HCT116 (cell line): ENCODE measurements around the gene MAP3K9. TPM values are rescaled to one million over a fixed set of nuclear protein-coding genes. Genes with fewer than 3 reads are reported as not detected.

Experiments
- ATAC-seq: fragments of 200-7000 bp; cut with Tn5 transposase; 2 replicates; pipeline ENCODE4 v1.9.1; 2020; ENCODE audit warnings: mild to moderate bottlenecking, moderate library complexity
- BruUV-seq: library from RNA; stranded (reverse); fragments of 400-500 nt; replicated peaks from 2 replicates; lab custom pipeline; 2021; lab: Mats Ljungman, UMichigan
- CTCF ChIA-PET: fragments of 300-600 bp; sonication (Branson Sonifier 250); formaldehyde crosslinking; loops from one replicate; lab custom pipeline; 2021; ENCODE audit warnings: antibody characterized with exemption; lab: Charles Lee
- POLR2A ChIA-PET: fragments of 300-600, 350-600 bp; sonication (Branson Sonifier 250); formaldehyde crosslinking; loops from one replicate; lab custom pipeline; 2021; ENCODE audit warnings: antibody characterized with exemption; lab: Charles Lee
- RAD21 ChIA-PET, 2 experiments: fragments of 300-600 bp; sonication (Branson Sonifier 250); formaldehyde crosslinking; loops; one replicate each; lab custom pipeline; 2023; ENCODE audit warnings: low total read pairs in 2 of 2; ENCODE audit not compliant: uncharacterized antibody in 2 of 2, unreplicated experiment in 2 of 2, low non-redundant PET in 1 of 2; lab: Charles Lee
- DNase-seq: peaks from one replicate; pipeline ENCODE4 v3.0.0-alpha.2; 2010; ENCODE audit warnings: low read depth, low spot score
- H2AFZ ChIP-seq: fragments of 200-600 bp; shearing (Covaris generic), sonication (generic); 2 replicates; pipeline ENCODE4 v1.6.1; 2017; ENCODE audit warnings: low read depth, mixed run types, mixed read lengths, antibody characterized with exemption, low read length; ENCODE audit not compliant: poor library complexity, severe bottlenecking
- H3K27ac ChIP-seq: 2 replicates; pipeline ENCODE4 v1.5.1; 2012; ENCODE audit warnings: low read depth, low read length
- H3K27me3 ChIP-seq: fragments of 200-600 bp; sonication (generic); 2 replicates; pipeline ENCODE4 v1.6.1; 2016; ENCODE audit warnings: mixed run types, low read length, mixed read lengths; ENCODE audit not compliant: insufficient read depth
- H3K36me3 ChIP-seq, 2 experiments: fragments of 200-500 bp in 1 of 2; fragments of 200-600 bp in 1 of 2; sonication (Bioruptor generic) in 1 of 2; sonication (generic) in 1 of 2; 2 replicates each; pipeline versions ENCODE4 v1.5.1 to v1.6.1; 2014 to 2016; ENCODE audit warnings: low read length in 2 of 2, inconsistent platforms in 1 of 2, mixed read lengths in 1 of 2, mixed run types in 1 of 2; ENCODE audit not compliant: insufficient read depth in 2 of 2, control insufficient read depth in 1 of 2
- H3K4me1 ChIP-seq, 2 experiments: fragments of 200-600 bp in 1 of 2; sonication (generic) in 1 of 2; 2 replicates each; pipeline versions ENCODE4 v1.5.1 to v1.6.1; 2012 to 2017; ENCODE audit warnings: low read length in 2 of 2, inconsistent platforms in 1 of 2, mild to moderate bottlenecking in 1 of 2, mixed read lengths in 1 of 2, mixed run types in 1 of 2, moderate library complexity in 1 of 2; ENCODE audit not compliant: insufficient read depth in 2 of 2, control insufficient read depth in 1 of 2
- H3K4me2 ChIP-seq: fragments of 200-600 bp; sonication (generic); 2 replicates; pipeline ENCODE4 v1.6.1; 2017; ENCODE audit warnings: mixed run types, low read length, mixed read lengths
- H3K4me3 ChIP-seq, 2 experiments: fragments of 200-600 bp in 1 of 2; sonication (generic) in 1 of 2; replicated peaks in 1 of 2; 2 replicates each; pipeline ENCODE4 v1.5.1; 2011 to 2016; ENCODE audit warnings: low read length in 2 of 2, control low read depth in 1 of 2, low read depth in 1 of 2, mild to moderate bottlenecking in 1 of 2, mixed read lengths in 1 of 2, mixed run types in 1 of 2
- H3K79me2 ChIP-seq: fragments of 200-600 bp; sonication (generic); 2 replicates; pipeline ENCODE4 v1.6.1; 2017; ENCODE audit warnings: mild to moderate bottlenecking, mixed run types, low read length, moderate library complexity, mixed read lengths; ENCODE audit not compliant: insufficient read depth
- H3K9ac ChIP-seq: fragments of 200-600 bp; sonication (generic); 2 replicates; pipeline ENCODE4 v1.6.1; 2016; ENCODE audit warnings: low read length, mixed read lengths
- H3K9me2 ChIP-seq: fragments of 200-600 bp; sonication (generic), shearing (Covaris generic); 2 replicates; pipeline ENCODE4 v1.6.1; 2017; ENCODE audit warnings: mixed run types, mild to moderate bottlenecking, moderate library complexity; ENCODE audit not compliant: insufficient read depth
- H3K9me3 ChIP-seq, 2 experiments: fragments of 200-500 bp in 1 of 2; fragments of 200-600 bp in 1 of 2; sonication (Bioruptor generic) in 1 of 2; sonication (generic) in 1 of 2; 2 replicates each; pipeline ENCODE4 v1.6.1; 2014 to 2017; ENCODE audit warnings: low read length in 2 of 2, mixed read lengths in 2 of 2, inconsistent platforms in 1 of 2, low read depth in 1 of 2, mild to moderate bottlenecking in 1 of 2, mixed run types in 1 of 2, moderate library complexity in 1 of 2; ENCODE audit not compliant: control insufficient read depth in 1 of 2, insufficient read depth in 1 of 2
- H4K20me1 ChIP-seq: fragments of 200-600 bp; sonication (generic), shearing (Covaris generic); 2 replicates; pipeline ENCODE4 v1.6.1; 2017; ENCODE audit warnings: mixed run types, mild to moderate bottlenecking, moderate library complexity; ENCODE audit not compliant: insufficient read depth
- POLR2A ChIP-seq: IDR thresholded peaks from 2 replicates; pipeline ENCODE4 v1.7.0; 2011; ENCODE audit warnings: borderline replicate concordance; ENCODE audit not compliant: insufficient read depth, insufficient read length; ENCODE audit errors: extremely low read depth
- SP1 ChIP-seq: IDR thresholded peaks from 2 replicates; pipeline ENCODE4 v1.6.1; 2012; ENCODE audit warnings: low read depth
- SRF ChIP-seq: IDR thresholded peaks from 2 replicates; pipeline ENCODE4 v1.6.1; 2012; ENCODE audit warnings: low read depth
- YY1 ChIP-seq: IDR thresholded peaks from 2 replicates; pipeline ENCODE4 v1.6.1; 2011; ENCODE audit warnings: low read length, low read depth, moderate library complexity, mild to moderate bottlenecking; ENCODE audit not compliant: insufficient replicate concordance; ENCODE audit errors: extremely low read depth
- intact Hi-C: fragments of 100-400 bp; cut with micrococcal nuclease; formaldehyde crosslinking; loops from 2 replicates; pipeline ENCODE4 v1.10.0; 2022
- total RNA-seq: library from RNA; stranded (reverse); gene quantifications from one replicate; pipeline ENCODE4 v1.2.1, GENCODE V29; 2021; ENCODE audit not compliant: unreplicated experiment

MAP3K9 gene
- total RNA-seq, 1 experiment from 2014 or later: 11.7 TPM

- no TSS peak for BruUV-seq
- ChIA-PET POLR2A (no interaction called here), CTCF (no interaction called here)
- DNase-seq: no peak
- ATAC-seq: no peak
- intact Hi-C loops: no loop called here
- H3K9me2 ChIP-seq: no peaks in the 10 kb centered on the region
- no peaks in the 10 kb centered on the region for H3K9me3 ChIP-seq
- no peaks in the 10 kb centered on the region for H4K20me1 ChIP-seq
- no peaks in the 10 kb centered on the region; the same call in 1 of the 2 replicates for H3K79me2 ChIP-seq
- H3K4me2 ChIP-seq: peak overlapping the region; percentile 70
- H3K9ac ChIP-seq: peak overlapping the region; percentile 8; the same call in 1 of the 2 replicates
- peaks cover 40 to 41% of the 10 kb centered on the region in 2 experiments for H3K4me1 ChIP-seq
- H3K4me3 ChIP-seq: peak overlapping the region in 1 of 2 experiments; percentile 31; a peak in 2 of 4 replicates
- TF ChIP-seq SP1 (0 out of 2 replicates have a peak, but pooled peaks have one; percentile 22), POLR2A (no peak)
- TF ChIP-seq, all 23 proteins: peak for 1
- Histone ChIP-seq H2AFZ (no peak overlapping the region), H3K27ac (no peak overlapping the region), H3K36me3 (peaks cover 0 to 21% of the 10 kb centered on the region in 2 experiments; a peak in 3 of 4 replicates), H3K27me3 (no peaks in the 10 kb centered on the region)
- RAD21 ChIA-PET: interaction anchor here in 1 of 2 experiments (0.6 kb wide), 1 partner anchor 104 kb away, joined by 3 read pairs; no protein-coding TSS in a partner anchor
Observed at GRCh38 chr14:70753518-70753953, 55.8 kb downstream of the MAP3K9 start.

- H3K36me3 ChIP-seq: peaks cover 5 to 33% of the 10 kb centered on the region in 2 experiments
- ChIA-PET CTCF (no interaction called here), POLR2A (no interaction called here)
- DNase-seq: no peak
- intact Hi-C loops: no loop called here
- H3K27me3 ChIP-seq: no peaks in the 10 kb centered on the region
- H3K27ac ChIP-seq: no peak overlapping the region
- no peaks in the 10 kb centered on the region for H3K9me3 ChIP-seq
- peaks cover 7% of the 10 kb centered on the region in 2 experiments for H3K4me1 ChIP-seq
- H3K9me2 ChIP-seq: no peaks in the 10 kb centered on the region
- ATAC-seq: no peak
- H2AFZ ChIP-seq: no peak overlapping the region
- no peak overlapping the region for H3K4me2 ChIP-seq
- TF ChIP-seq SRF: no peak
- no peak for TF ChIP-seq YY1
- TF ChIP-seq, all 23 proteins: peak for 0
- no TSS peak for BruUV-seq
- Histone ChIP-seq H3K9ac (no peak overlapping the region), H4K20me1 (no peaks in the 10 kb centered on the region), H3K4me3 (no peak overlapping the region), H3K79me2 (no peaks in the 10 kb centered on the region)
- RAD21 ChIA-PET: no interaction called here
Observed at GRCh38 chr14:70748422-70748821, 60.9 kb downstream of the MAP3K9 start.
